ENCODE results near the gene RGS17.
"Not testable (repeated sequence)": the region's sequence is repeated elsewhere in the genome, so short reads cannot be mapped to it uniquely, and the experiment has no call there.

Gene RGS17

DNA sequence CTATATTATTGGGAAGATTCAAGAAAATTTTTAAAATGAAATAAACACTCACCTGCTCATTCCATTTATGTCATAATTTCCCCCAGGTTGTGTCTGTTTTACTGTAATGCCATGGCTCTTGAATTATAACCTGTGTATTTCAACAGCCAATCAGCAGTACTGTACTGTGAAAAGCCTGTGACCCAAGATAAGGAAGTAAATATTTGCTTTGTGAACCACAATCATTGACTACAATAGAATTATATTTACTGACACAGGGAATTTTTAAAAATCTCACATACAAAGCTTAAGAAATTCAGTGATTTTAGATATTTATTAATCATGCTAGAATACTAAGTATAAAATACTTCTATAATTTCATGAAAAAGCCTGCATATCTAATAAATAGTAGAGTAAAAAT lies 6.0 kb downstream of the RGS17 start:
- DNase-seq = no peak

DNA sequence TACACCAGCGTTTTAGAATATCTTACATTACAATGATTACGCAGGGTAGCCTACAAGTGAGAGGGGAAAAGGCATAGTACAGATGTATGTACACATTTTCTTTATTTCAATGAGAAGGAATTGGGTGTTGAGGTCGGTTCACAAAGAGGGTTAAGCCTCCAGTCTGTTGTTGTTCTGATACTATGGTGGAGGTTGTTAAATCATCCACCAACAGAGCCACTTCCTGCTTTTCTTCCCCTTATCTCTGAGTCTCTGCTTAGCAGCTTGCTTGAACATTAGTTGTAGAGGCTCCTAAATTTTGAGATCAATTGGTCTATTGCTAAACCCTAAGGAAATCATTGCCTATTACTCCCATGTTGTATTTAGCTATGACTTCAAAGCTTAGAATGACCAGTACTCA lies 7.3 kb downstream of the RGS17 start:
- DNase-seq = no peak

DNA sequence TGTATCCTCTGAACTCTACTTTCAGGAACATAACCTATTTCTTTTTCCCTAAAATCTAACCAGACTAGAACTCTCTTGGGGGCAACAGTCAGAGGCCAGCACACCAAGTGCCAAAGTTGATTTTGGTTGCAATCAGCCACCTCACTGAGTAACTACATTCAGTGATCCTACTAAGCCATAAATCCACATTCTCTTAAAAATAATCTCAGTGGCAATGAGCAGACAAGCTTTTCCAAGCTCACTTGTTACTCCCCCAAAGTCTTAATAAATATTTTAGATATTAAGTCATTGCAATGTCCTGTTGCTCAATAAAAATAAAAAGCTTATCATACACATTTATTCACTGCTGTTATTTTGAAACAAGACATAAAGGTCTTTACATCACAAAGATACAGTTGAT lies 9.8 kb downstream of the RGS17 start:
- no peak for DNase-seq

DNA sequence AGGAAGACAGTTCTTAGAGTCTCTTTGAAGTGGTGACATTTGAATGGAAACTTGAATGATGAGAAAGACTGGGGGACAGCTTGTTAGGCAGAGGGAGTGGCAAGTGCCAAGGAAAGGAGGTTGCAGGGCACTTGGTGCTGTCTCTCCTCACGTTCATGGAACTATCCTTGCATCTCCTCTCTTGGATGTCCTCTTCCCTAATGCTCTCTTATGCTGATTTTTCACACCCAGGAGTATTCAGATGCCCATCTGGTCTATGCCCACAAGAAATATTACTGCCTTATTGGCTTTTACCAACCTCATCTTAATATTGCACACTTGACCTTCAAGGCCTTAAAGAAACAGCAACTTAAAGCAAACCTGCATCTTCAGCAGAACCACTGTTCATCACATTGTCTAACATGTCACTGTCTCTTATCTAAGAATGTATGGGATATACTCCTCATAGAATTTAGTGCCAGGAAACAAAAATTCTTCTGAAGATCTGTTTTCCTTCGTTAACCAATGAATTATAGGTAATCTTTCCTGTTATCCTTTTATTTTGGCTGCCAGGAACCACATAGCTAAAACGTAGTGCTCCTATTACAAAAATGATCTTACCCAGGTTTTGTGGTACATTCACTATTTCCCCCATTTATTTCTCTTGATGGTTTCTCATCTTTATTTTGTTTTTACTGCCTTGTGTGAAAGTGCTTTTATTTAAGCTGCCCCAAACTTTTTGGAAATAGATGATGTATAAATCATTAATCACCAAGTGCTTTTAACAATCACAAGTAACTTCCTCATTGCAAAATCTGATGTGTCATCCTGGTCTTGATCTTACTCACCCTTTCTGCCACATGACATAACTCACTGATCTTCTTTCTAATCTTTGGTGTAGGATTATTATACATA lies 12.8 kb downstream of the RGS17 start:
- DNase-seq = no peak

DNA sequence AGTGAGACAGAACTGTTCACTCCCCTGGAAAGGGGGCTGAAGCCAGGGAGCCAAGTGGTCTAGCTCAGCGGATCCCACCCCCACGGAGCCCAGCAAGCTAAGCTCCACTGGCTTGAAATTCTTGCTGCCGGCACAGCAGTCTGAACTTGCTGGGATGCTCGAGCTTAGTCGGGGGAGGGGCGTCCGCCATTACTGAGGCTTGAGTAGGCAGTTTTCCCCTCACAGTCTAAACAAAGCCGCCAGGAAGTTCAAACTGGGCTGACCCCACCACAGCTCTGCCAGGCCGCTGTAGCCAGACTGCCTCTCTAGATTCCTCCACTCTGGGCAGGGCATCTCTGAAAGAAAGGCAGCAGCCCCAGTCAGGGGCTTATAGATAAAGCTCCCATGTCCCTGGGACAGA lies 20.0 kb downstream of the RGS17 start:
- not testable (repeated sequence) for DNase-seq

DNA sequence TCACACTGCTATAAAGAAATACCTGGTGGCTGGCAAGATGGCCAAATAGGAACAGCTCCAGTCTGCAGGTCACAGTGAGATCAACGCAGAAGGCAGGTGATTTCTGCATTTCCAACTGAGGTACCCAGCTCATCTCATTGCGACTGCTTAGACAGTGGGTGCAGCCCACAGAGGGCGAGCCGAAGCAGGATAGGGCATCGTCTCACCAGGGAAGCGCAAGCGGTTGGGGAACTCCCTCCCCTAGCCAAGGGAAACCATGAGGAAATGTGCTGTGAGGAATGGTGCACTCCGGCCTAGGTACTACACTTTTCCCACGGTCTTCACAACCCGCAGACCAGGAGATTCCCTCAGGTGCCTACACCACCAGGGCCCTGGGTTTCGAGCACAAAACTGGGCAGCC lies 20.5 kb downstream of the RGS17 start:
- DNase-seq = not testable (repeated sequence)

DNA sequence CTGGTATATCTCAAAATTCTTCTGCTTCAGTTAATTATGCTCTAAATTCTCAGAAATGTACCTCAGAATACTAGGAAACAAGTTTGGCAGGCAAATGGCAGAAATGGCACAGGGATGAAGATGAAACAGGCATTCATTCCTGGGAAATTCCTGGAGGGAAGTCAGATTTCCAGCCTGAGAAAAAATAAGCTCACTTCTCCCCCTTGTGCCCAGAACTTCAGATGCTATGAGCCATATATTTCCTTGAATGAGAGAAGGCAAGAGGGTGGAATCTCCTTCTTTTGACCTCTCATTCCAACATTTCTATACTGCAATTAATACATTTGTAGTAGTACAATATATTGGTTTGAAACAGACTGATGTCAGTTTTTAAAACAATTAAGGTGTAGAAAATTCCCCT lies 22.8 kb downstream of the RGS17 start:
- DNase-seq = no peak

DNA sequence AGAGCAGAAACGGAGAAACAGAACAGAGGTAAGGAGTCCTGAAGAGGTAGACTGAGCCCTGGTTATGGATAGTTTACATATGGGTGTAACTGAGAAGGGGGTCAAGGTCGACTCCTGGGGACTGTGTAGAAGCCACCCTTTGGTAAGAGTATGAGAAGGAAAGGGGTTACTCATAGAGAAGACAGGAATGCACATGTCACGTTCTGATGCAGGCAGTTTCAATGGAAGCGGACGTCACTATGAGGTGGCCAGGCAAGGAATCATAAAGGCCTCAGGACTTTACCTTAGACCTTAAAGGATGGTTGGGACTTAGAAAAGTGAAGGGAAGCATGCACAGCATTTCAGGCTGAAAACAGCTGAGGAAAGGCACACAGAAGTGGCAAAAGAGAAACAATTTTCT lies 25.1 kb downstream of the RGS17 start:
- DNase-seq = no peak

DNA sequence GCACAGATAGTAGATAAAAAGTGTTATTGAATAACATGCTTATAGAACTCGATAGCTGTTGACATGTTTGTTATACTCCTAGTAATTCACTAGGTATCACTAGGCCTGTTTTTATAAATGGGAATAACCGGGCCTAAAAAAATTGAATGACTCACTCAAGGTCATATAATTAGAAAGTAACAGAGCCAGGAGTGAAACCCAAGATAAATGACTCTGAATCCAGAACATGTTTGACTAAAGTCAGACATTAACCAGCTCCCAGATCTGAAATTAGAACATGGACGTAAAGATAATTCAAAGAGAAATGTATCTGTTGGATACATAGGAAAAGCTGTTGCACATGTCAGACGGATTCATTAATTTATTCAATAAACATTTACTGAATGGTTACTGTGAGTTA lies 26.9 kb downstream of the RGS17 start:
- DNase-seq = no peak

DNA sequence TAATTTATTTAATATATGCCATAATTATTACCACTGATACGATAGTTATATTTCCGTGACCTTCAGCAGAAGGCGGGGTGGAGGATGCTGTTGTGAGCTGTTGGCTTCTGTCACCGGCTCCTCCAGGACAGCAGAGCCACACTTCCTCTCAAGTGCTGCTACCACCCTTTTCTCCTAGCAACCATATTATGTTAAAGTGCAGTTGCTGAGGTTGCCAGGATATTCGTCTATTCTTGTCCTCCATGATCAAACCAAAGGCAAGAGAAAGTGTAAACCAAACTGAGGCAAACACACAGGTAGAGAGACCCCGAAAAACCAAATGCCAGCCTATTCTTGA lies 27.8 kb downstream of the RGS17 start:
- no peak for DNase-seq

DNA sequence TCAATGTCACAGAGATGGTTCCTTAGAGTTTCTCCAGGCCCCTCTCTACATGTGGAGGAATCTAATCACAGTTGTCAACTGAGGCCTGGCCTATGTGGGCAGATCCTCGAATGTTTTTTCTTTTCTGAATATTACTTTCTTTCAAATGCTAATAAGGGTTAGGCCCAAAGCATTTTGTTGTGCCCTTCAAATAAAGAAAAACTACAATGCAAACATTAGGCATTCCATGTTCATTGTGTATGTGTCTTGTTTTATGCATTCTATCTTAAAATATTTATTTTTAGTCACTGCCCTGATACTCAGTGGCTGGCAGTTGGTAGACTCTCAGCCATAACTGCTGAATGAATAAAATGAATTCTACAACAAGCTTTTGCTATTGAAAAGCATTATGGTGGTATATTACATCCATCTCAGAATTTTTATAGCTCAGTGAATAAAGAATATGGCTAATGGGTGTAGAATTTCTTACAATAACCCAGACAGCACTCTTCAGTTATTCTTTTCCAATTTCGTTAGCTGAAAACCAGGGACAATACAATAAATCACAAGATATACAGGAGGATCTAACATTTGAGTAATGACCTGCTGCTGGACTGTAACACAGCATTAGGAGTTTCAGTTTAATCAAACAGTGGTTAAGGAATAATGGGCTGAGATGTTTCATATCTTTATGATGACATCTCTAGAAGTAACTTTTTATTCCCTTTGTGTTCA lies 28.3 kb downstream of the RGS17 start:
- no peak for DNase-seq

DNA sequence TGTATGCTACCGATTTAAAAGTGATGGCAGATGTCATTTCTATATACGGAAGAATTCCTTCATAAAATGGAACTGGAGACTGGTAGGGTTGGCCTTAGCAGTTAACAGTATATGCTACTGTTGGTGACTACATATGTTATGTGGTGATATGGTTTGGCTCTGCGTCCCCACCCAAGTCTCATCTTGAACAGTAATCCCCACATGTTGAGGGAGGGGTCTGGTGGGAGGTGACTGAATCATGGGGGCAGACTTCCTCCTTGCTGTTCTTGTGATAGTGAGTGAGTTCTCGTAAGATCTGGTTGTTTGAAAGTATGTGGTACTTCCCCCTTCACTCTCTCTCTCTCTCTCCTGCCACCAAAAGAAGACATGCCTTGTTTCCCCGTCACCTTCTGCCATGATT lies 29.6 kb downstream of the RGS17 start:
- DNase-seq = no peak

DNA sequence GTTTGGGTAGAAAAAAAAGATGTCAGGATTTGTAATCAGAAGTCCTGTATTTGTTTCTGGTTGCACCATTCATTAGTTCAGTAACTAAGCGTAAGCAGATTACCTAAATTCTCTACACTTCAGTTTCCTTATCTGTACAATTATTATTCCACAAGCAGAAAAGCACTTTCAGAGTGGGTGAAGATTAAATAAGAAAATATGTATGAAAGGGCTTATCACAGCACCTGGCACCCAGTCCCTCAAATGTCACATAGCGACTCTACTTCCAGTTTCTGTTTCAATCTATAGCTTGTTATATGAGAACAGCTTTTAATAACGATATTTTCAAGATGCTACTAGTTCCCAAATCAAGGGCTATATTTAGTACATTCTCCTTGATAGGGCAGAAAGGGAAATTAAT lies 31.4 kb downstream of the RGS17 start:
- DNase-seq = no peak

DNA sequence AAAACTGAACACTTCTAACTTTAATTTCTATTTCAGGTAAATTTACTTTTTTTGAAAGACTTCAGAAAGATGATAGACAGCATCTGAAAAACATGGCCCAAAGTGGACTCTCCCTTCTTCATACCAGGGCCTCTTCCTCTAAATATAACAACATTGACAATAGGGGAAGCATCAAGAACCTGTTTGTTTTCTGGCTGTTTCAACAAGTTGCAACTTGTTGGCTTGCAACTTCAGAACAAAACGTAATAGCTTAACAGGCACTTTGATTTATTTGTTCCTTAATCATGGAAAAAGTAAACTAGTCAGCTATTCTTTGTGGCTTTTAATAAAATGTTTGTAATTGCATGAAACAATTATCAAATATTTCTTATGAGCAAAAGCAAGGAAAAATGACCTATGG lies 34.3 kb downstream of the RGS17 start:
- no peak for DNase-seq

DNA sequence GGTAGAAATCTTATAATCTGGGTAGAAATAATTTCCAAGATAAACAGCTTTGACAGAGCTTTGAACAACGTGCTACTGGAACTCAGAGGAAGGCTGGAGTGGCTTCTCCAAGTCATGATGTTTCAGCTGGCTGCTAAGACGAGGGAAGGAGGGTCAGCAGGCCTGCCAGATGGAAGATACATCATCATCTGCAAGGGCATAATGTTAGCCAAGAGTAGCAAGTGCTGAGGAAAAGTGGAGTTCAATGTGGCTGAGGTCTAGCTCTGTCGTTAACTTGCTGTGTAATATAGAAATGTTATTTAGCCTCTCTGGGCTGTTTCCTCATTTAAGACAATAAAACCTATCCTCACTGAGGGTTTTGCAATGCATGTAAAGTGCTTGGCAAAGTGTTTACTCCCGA lies 35.1 kb downstream of the RGS17 start:
- no peak for DNase-seq

DNA sequence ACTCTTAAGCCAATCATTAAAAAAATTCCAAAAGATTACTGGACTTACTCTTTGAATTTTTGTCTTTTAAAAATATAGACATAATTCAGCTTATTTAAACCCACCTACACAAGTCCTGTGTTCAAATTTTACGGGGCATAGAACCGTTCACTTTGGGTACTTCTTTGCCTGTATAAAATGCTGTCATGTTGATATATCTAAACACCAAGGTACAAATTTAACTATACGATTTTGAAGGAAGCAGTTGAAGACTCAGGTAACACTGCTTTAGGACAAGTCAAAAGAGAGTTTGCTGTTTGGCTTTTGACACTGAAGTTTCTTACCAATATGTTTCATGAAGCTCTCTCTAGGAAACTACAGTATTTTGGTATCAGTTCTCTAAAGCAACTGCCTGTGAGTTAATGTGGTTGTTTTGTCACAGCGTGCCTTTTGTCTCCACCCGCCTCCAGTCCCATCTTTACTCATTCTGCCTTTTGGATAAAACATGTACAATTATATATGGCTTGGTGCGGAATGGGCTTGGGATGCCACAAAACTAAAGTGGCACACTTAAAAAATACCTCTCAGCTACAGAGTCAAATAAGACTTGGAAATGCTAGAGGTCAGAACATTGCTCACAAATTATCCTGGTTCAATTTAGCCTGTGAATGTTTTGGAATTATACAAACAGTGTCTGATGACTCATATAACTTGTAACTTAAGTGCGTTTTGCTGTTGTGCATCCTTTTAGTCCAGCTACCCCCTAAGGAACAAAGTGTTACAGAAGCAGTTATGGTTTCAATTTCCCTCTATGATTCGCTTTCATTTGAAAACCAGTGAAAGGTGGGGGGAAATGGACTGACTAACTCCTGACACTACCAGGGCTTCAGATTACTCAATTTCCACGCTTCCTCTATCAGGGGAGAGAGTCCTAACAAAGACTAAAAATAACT lies 38.7 kb downstream of the RGS17 start:
- no peak for DNase-seq

DNA sequence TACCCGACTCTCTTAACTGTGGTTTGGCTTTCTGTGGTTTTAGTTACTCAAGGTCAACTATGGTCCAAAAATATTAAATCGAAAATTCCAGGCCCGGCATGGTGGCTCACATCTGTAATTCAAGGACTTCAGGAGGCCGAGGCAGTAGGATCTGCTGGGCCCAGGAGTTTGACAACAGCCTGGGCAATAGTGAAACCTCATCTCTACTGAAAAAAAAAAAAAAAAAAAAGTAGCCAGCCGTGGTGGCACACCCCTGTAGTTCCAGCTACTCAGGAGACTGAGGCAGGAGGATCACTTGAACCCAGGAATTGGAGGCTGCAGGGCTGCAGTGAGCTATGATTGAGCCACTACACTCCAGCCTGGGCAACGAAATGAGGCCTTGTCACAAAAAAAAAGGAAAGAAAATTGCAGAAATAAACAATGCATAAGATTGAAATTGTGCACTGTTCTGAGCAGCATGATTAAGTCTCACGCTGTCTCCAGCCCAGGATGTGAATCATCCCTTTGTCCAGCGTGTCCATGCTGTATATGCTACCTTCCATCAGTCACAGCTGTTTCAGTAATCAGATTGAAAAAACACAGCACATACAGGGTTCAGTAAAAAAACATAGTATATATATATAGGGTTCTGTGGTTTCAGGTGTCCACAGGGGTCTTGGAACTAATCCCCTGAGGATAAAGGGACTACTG lies 40.7 kb downstream of the RGS17 start:
- peak in 1 of 56 donors; percentile 5 for DNase-seq

DNA sequence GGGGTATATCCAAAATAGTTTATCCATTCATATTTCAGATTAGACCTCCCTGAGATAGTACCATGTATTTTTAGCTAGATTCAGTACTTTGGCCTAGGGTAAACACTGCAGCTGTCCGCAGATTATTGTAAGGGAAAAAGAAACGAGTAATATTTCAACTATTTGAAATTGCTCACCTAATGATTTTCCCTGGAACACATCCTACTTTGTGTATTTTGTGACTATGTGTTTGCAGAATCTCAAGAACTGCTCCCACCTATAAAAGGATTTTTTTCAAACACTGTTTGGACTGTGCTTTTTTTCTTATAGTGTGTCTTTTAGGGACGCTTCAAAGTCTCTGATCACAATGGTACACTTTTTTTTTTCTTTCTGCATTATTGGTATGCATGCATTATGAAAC lies 42.3 kb downstream of the RGS17 start:
- no peak for DNase-seq

DNA sequence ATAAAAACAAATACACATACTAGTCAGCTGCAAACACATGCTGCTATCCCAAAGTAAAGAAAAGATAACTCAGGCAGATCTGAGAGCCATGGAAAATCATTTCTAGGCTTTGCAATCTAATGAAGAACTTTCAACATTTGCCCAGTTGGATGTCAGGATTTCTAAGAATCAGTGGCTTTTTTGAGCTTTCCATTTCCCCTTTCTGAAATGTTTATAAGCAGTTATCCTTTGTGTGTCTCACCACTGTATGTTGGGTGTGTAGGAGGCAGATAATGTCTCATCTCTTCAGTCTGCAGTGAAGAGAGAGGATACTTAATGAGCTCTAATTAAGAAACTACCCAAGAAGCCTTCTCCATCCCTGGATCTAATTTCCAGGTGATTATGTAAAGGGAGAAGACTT lies 43.6 kb downstream of the RGS17 start:
- DNase-seq = no peak

DNA sequence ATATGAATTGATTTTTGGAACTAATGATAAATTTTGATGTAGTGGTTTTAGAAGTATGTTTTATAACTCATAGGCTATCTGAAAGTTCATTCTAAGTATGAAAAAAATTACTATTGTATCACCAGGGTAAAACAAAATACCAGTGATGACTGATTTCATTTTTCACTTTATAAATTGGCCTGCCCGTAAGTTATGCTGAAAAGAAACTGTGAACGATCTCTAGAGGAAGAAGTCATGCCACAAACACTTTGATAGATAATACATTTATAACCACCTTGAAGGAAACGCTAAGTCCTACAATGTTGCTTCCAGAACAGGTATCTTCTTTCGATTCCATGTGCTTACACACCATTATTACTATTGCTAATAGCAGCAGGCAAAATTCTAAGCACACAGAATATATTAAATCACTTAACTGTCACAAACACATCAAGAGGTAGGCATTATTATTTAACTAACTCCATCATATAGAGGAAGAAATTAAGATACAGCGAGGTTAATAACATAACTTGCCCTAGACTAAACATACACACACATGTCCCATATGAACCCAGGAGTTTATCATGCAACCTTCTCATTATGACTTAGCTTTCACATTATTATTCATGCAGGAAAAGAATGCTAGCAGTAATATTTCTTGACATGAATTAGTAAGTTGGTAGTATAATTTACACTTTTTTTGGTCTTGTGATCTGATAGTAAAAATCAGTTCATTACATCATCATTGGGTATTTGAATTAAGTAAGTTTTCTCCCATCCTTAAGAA lies 44.7 kb downstream of the RGS17 start:
- DNase-seq = no peak

DNA sequence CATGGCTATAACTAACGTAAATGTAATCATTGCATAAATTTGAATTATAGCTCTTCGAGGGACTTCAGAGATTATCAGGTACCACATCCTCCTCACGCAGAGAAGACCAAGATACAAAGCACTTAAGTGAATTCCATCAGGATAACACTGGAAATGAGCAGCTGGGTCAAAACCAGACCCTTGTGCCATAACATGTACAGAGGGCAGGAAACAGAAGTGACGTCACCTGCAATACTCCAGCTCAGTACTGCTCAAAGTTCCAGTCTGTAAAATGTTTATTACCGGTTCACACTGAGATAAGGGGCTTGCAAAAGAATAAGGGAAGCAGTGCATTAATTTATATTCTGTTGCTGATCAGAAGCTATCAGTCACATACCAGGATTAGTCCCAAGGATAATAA lies 45.8 kb downstream of the RGS17 start:
- no peak for DNase-seq

Data from amygdala (tissue), 56 donors.